D721Med (cell line): Measurements from ENCODE around the gene CEMIP2.

Experiments
- DNase-seq: peaks from one replicate; pipeline ENCODE4 v3.0.0; 2011; ENCODE audit warnings: low spot score; ENCODE audit not compliant: insufficient read length
- FAIRE-seq: peaks from 2 replicates; lab custom pipeline; 2011; peaks lifted over from hg19 to GRCh38; lab: Jason Lieb, UNC
- CTCF ChIP-seq: IDR thresholded peaks from 2 replicates; pipeline ENCODE4 v1.5.1; 2012; ENCODE audit warnings: mild to moderate bottlenecking, control low read depth; ENCODE audit not compliant: insufficient read depth; ENCODE audit errors: missing control alignments

CEMIP2 gene

GRCh38 chr9:71733176-71733575 lies 35.1 kb downstream of the CEMIP2 start:
- TF ChIP-seq CTCF = no peak
- no peak for FAIRE-seq
- no peak for DNase-seq

GRCh38 chr9:71729816-71730526 lies 38.3 kb downstream of the CEMIP2 start:
- TF ChIP-seq CTCF = no peak
- no peak for DNase-seq
- FAIRE-seq = no peak

GRCh38 chr9:71726723-71727122 lies 41.6 kb downstream of the CEMIP2 start:
- no peak for FAIRE-seq
- no peak for TF ChIP-seq CTCF
- DNase-seq = no peak

- DNase-seq = no peak
- no peak for FAIRE-seq
- TF ChIP-seq CTCF = no peak
Measured at GRCh38 chr9:71725590-71726338, 42.5 kb downstream of the CEMIP2 start.

GRCh38 chr9:71721855-71722254 lies 46.5 kb downstream of the CEMIP2 start:
- no peak for TF ChIP-seq CTCF
- DNase-seq (no peak), FAIRE-seq (no peak)

GRCh38 chr9:71719562-71719961 lies 48.8 kb downstream of the CEMIP2 start:
- DNase-seq (no peak), FAIRE-seq (no peak)
- no peak for TF ChIP-seq CTCF

GRCh38 chr9:71719088-71719487 lies 49.2 kb downstream of the CEMIP2 start:
- no peak for DNase-seq
- no peak for TF ChIP-seq CTCF
- no peak for FAIRE-seq
